ENCODE measurements around the gene TNC. TPM values are rescaled to one million over a fixed set of nuclear protein-coding genes. Genes with fewer than 3 reads are reported as not detected.

Gene TNC
- total and polyA plus RNA-seq, 2 of the 4 experiments (the other 2 are of a cell fraction) = 192 to 253 TPM

DNA sequence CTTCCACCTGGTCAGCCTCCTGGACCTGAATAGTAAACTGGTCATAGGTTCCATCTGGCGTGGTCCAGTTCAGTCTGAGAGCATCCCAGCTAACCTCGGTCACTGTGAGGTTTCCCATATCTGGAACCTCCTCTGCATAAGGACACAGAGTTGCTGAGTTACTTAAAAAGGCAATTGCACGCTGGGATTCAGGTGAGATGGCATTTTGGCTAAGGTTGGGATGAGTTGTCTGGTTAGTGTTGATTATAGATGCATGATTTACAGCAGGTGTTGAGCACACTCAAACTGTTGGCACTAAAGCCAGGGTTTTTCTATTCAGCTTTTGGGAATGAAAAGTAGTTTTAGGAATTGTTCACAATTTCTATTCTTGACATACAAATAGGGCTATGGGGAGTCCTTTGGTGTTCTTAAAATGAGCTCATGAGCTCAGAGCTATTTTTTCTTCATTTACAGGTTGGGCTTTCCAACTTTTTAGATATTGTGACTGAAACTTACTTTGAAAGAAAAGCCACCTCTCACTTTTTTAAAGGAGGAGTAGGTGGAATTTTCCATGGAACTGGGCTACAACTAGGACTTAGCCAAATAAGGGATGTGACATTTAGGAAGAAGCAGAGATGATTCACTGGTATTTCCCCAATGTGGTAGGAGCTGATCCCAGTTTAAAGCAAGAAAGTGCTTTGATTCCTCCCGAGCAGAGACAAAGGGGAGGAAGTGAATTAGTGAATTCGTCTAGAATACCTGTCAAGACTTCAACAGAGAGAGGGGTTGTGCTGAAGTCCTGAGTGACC is 54.7 kb downstream of the TNC start:
- 53% methylated on average over 3 of the region's 5 CpGs; no CpG with 5 or more reads in 1 of the 2 experiments for WGBS, 2 experiments (ENCODE audit: extremely low coverage in 2 of 2, insufficient read length in 1 of 2)
- H2AFZ ChIP-seq (replicated peaks; ENCODE audit: low read length, poor library complexity) = peak overlapping the region; percentile 85
- POLR2A ChIA-PET (ENCODE audit: unreplicated experiment) = no interaction called here

More for the DNA sequence above, 54.7 kb downstream of the TNC start:
- Histone ChIP-seq H4K91ac (ENCODE audit: insufficient read depth, low read depth, low read length) (peak overlapping the region; percentile 87; the same call in 1 of the 2 replicates), H4K5ac (ENCODE audit: low read depth, low read length) (peak overlapping the region; percentile 74), H3K9ac (ENCODE audit: low read depth, low read length) (peak overlapping the region; percentile 49), H2BK20ac (ENCODE audit: low read depth, low read length) (peak overlapping the region; percentile 93), H3K23ac (ENCODE audit: low read depth, low read length) (peak overlapping the region; percentile 68; the same call in 1 of the 2 replicates), H3K4me2 (ENCODE audit: low read depth, low read length) (peak overlapping the region; percentile 20; the same call in 1 of the 2 replicates), H3K4me3 (ENCODE audit: insufficient read depth, low read depth, low read length) (no peak overlapping the region), H2BK15ac (ENCODE audit: low read depth, low read length) (peak overlapping the region; percentile 99), H2BK120ac (ENCODE audit: low read depth, low read length) (peak overlapping the region; percentile 81), H3K79me1 (ENCODE audit: low read depth in 1 of 2, low read length in 2 of 2) (peaks cover 6 to 11% of the 10 kb centered on the region in 2 experiments; a peak in 3 of 4 replicates), H3K14ac (replicated peaks; ENCODE audit: low read depth, low read length) (peak overlapping the region; percentile 66), H2AK5ac (ENCODE audit: low read depth, low read length) (peak overlapping the region; percentile 92), H2AK9ac (replicated peaks; ENCODE audit: low read depth, low read length, poor library complexity) (peak overlapping the region; percentile 97), H3K18ac (ENCODE audit: low read depth, low read length) (peak overlapping the region; percentile 76), H4K20me1 (ENCODE audit: insufficient read depth, low read length) (no peaks in the 10 kb centered on the region), H3K36me3 (ENCODE audit: control insufficient read depth, insufficient read depth, low read length) (peaks cover 45% of the 10 kb centered on the region), H3K4ac (ENCODE audit: low read depth, low read length) (peak overlapping the region; percentile 91), H3K27ac (ENCODE audit: insufficient read depth, low read length) (peak overlapping the region; percentile 72), H2BK5ac (ENCODE audit: low read depth, low read length, poor library complexity, severe bottlenecking) (peak overlapping the region; percentile 82), H3K9me3 (ENCODE audit: control insufficient read depth, insufficient read depth, low read length) (no peaks in the 10 kb centered on the region), H3K56ac (ENCODE audit: extremely low read depth, insufficient read depth, low read length) (peak overlapping the region; percentile 24; the same call in 1 of the 2 replicates), H3K4me1 (ENCODE audit: control insufficient read depth, insufficient read depth, low read length) (peaks cover 20% of the 10 kb centered on the region), H3K9me1 (ENCODE audit: insufficient read depth, low read length) (peaks cover 26% of the 10 kb centered on the region), H4K8ac (ENCODE audit: low read depth in 2 of 2, low read length in 2 of 2) (peak overlapping the region; percentile 86 to 95), H3K27me3 (ENCODE audit: control insufficient read depth, insufficient read depth, low read length) (no peaks in the 10 kb centered on the region)
- peak; percentile 37; the same call in 1 of the 2 replicates for ATAC-seq (ENCODE audit: low read depth)
- intact Hi-C loops (cut with micrococcal nuclease) = no loop called here
- peak; percentile 77 for DNase-seq
- no TSS peak for BruUV-seq (replicated peaks)
- TF ChIP-seq CEBPB (IDR thresholded peaks at IDR 0.05; ENCODE audit: low read depth, low read length) = no peak
- TF ChIP-seq POLR2A (IDR thresholded peaks at IDR 0.05; ENCODE audit: low read depth, low read length) = no peak
- no peak for TF ChIP-seq NFE2L2 (IDR thresholded peaks at IDR 0.05; ENCODE audit: low read depth, low read length)
- TF ChIP-seq BHLHE40 (IDR thresholded peaks at IDR 0.05; ENCODE audit: low read depth, low read length) = no peak
- no peak for TF ChIP-seq MAFK (IDR thresholded peaks at IDR 0.05; ENCODE audit: low read depth, low read length)
- no peak for TF ChIP-seq MAZ (IDR thresholded peaks at IDR 0.05; ENCODE audit: borderline replicate concordance, low read depth, low read length)
- TF ChIP-seq RFX5 (IDR thresholded peaks at IDR 0.05; ENCODE audit: low read depth, low read length) = no peak
- TF ChIP-seq MXI1 (IDR thresholded peaks at IDR 0.05; ENCODE audit: borderline replicate concordance, low read depth, low read length) = no peak
- no peak for TF ChIP-seq RAD21 (IDR thresholded peaks at IDR 0.05; ENCODE audit: low read length)
- TF ChIP-seq FOS (IDR thresholded peaks at IDR 0.05; ENCODE audit: low read depth, low read length) = no peak
- CTCF ChIA-PET = no interaction called here
- in situ Hi-C loops (cut with MboI; ENCODE audit: low sequenced_read_pairs) = no loop called here
- dilution Hi-C loops (cut with HindIII; ENCODE audit: low sequenced_read_pairs, unreplicated experiment) = no loop called here

Data from IMR-90 (cell line).